GM23338 (cell line): Measurements from ENCODE around the gene DAD1.

Source experiments
- CTCF ChIP-seq, 2 experiments: fragments of 200-600 bp in 1 of 2; sonication (generic) in 1 of 2; conservative IDR thresholded peaks; 2 replicates each; pipeline versions ENCODE4 v1.5.1 to v1.6.1; 2016 to 2017; ENCODE audit warnings: antibody characterized with exemption in 2 of 2, low read depth in 2 of 2, mild to moderate bottlenecking in 2 of 2, moderate library complexity in 1 of 2
- EZH2 ChIP-seq: fragments of 200-600 bp; sonication (generic); IDR thresholded peaks from one replicate; pipeline ENCODE4 v1.8.0; 2017; ENCODE audit warnings: antibody characterized with exemption, mild to moderate bottlenecking, low read depth; ENCODE audit not compliant: unreplicated experiment
- POLR2AphosphoS5 ChIP-seq: IDR thresholded peaks from 2 replicates; pipeline ENCODE4 v1.6.1; 2016; ENCODE audit warnings: antibody characterized with exemption, low read depth
- STAT1 ChIP-seq: IDR thresholded peaks from one replicate; pipeline ENCODE4 v1.6.1; 2016; ENCODE audit warnings: antibody characterized with exemption; ENCODE audit not compliant: unreplicated experiment

GRCh38 chr14:22622255-22622654 lies 33.2 kb upstream of the DAD1 start:
- TF ChIP-seq CTCF (conservative IDR thresholded peaks at IDR 0.05; ENCODE audit: low read depth in 2 of 2) (no peak), POLR2AphosphoS5 (no peak), STAT1 (no peak), EZH2 (no peak)
